ENCODE results near the gene FADS6. TPM values are rescaled to one million over a fixed set of nuclear protein-coding genes. Genes with fewer than 3 reads are reported as not detected.

Gene FADS6
- total RNA-seq, 2 experiments from 2014 or later = not detected

DNA sequence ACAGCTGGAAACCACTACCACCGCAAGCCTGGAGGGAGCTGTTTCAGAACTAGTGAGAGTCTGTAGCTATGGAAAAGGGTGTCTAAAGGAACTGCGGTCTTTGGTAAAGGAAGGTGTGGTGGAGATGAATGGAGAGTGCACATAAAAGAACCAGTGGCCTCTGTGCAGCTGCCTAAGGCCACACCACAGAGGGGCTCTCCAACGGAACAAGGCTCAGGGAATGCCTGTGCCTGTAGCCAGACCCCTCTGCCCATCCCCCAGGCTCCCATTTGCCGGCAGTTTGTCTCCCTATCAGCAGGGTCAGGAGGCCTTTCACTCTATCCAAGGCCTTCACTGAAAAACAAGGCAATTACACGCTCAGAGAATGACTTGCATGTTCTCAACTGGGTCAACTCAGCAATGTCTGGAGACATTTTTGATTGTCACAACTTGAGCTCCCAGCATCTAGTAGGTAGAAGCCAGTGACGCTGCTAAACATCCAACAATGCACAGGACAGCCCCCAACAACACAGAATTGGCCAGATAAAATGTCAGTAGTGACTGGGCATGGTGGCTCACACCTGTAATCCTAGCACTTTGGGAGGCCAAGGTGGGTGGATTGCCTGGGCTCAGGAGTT, 17.3 kb downstream of the FADS6 start:
- H3K27me3 Mint-ChIP-seq = no peaks in the 10 kb centered on the region
- no peaks in the 10 kb centered on the region for H3K9me3 Mint-ChIP-seq
- H3K27ac Mint-ChIP-seq = no peak overlapping the region
- peak overlapping the region; percentile 4 for H3K4me3 Mint-ChIP-seq
- H3K9me3 ChIP-seq (ENCODE audit: control insufficient read depth in 1 of 2, insufficient read depth in 1 of 2, low read length in 2 of 2) = no peaks in the 10 kb centered on the region
- DNase-seq = no peak
- H3K36me3 ChIP-seq (ENCODE audit: insufficient read depth, low read length) = no peaks in the 10 kb centered on the region
- POLR2A ChIA-PET = no interaction called here
- TF ChIP-seq, protein P1, sequence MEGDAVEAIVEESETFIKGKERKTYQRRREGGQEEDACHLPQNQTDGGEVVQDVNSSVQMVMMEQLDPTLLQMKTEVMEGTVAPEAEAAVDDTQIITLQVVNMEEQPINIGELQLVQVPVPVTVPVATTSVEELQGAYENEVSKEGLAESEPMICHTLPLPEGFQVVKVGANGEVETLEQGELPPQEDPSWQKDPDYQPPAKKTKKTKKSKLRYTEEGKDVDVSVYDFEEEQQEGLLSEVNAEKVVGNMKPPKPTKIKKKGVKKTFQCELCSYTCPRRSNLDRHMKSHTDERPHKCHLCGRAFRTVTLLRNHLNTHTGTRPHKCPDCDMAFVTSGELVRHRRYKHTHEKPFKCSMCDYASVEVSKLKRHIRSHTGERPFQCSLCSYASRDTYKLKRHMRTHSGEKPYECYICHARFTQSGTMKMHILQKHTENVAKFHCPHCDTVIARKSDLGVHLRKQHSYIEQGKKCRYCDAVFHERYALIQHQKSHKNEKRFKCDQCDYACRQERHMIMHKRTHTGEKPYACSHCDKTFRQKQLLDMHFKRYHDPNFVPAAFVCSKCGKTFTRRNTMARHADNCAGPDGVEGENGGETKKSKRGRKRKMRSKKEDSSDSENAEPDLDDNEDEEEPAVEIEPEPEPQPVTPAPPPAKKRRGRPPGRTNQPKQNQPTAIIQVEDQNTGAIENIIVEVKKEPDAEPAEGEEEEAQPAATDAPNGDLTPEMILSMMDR (IDR thresholded peaks at IDR 0.05) = no peak
- CTCF ChIA-PET = no interaction called here
- intact Hi-C loops (cut with DNase I, micrococcal nuclease) = loop anchor here in 1 of 2 experiments (5.0 kb wide), 1 partner anchor 791 kb away; the partner anchor contains the start of genes RECQL5 and SAP30BP
- no peak for ATAC-seq (ENCODE audit: poor library complexity)
- H3K4me3 ChIP-seq (ENCODE audit: low read length) = no peak overlapping the region
- H3K27ac ChIP-seq (ENCODE audit: low read depth in 1 of 2, low read length in 2 of 2) = no peak overlapping the region
- peaks cover 25% of the 10 kb centered on the region for H3K4me1 ChIP-seq (ENCODE audit: insufficient read depth, low read length)
- H3K36me3 Mint-ChIP-seq (ENCODE audit: low read depth) = peaks cover 5% of the 10 kb centered on the region
- H3K27me3 ChIP-seq (ENCODE audit: control insufficient read depth in 1 of 2, insufficient read depth in 2 of 2, low read length in 2 of 2) = no peaks in the 10 kb centered on the region
- H3K4me1 Mint-ChIP-seq (ENCODE audit: low read depth) = peaks cover 23% of the 10 kb centered on the region

DNA sequence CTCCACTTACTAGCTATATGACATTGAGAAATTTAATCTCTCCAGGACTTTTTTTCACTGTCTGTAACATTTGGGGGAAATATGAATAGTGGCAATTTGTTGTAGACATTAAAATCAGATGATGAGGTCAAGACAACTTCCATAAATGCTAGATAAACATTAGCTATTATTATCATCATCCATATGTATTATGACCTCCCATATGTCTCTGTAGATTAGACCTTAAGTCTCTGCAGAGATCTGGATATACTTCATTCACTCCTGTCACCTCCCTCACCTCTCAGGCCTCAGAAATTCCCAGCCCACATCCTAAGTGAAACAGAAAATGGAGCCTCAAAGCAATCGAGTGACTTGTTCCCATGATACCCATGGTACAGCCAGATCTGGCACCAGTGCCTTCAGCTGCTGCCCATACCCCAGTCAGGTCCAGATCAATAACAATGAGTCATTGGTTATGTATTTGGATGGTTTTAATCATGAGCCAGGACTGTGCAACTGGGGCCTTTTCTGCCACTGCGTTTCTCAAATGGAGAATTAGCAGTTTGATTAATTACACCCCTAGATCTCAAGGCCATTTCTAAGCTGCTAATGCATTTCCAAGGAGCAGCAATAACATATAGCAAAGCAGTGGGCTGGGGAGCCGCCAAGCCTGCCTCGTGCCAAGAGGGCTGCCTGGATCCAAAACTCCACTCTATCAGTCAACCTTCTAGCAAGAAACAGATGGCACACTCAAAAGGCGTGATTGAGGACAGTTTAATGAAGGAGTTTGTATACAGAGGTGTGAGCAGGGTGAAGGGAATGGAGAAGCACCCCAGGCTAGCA, 18.1 kb downstream of the FADS6 start:
- Histone ChIP-seq H3K27ac (ENCODE audit: low read depth in 1 of 2, low read length in 2 of 2) (no peak overlapping the region), H3K4me1 (ENCODE audit: insufficient read depth, low read length) (peaks cover 25% of the 10 kb centered on the region), H3K36me3 (ENCODE audit: insufficient read depth, low read length) (no peaks in the 10 kb centered on the region), H3K4me3 (ENCODE audit: low read length) (no peak overlapping the region), H3K9me3 (ENCODE audit: control insufficient read depth in 1 of 2, insufficient read depth in 1 of 2, low read length in 2 of 2) (no peaks in the 10 kb centered on the region), H3K27me3 (ENCODE audit: control insufficient read depth in 1 of 2, insufficient read depth in 2 of 2, low read length in 2 of 2) (no peaks in the 10 kb centered on the region)
- peaks cover 24% of the 10 kb centered on the region for H3K4me1 Mint-ChIP-seq (ENCODE audit: low read depth)
- no peaks in the 10 kb centered on the region for H3K27me3 Mint-ChIP-seq
- TF ChIP-seq, protein P1 (IDR thresholded peaks at IDR 0.05) = no peak
- no peaks in the 10 kb centered on the region for H3K9me3 Mint-ChIP-seq
- H3K27ac Mint-ChIP-seq = no peak overlapping the region
- peaks cover 5% of the 10 kb centered on the region for H3K36me3 Mint-ChIP-seq (ENCODE audit: low read depth)
- intact Hi-C loops (cut with DNase I, micrococcal nuclease) = loop anchor here in 1 of 2 experiments (5.0 kb wide), 1 partner anchor 792 kb away; the partner anchor contains the start of genes RECQL5 and SAP30BP
- ATAC-seq (ENCODE audit: poor library complexity) (no peak), DNase-seq (no peak)
- peak overlapping the region; percentile 4 for H3K4me3 Mint-ChIP-seq
- POLR2A ChIA-PET = no interaction called here
- CTCF ChIA-PET = no interaction called here

DNA sequence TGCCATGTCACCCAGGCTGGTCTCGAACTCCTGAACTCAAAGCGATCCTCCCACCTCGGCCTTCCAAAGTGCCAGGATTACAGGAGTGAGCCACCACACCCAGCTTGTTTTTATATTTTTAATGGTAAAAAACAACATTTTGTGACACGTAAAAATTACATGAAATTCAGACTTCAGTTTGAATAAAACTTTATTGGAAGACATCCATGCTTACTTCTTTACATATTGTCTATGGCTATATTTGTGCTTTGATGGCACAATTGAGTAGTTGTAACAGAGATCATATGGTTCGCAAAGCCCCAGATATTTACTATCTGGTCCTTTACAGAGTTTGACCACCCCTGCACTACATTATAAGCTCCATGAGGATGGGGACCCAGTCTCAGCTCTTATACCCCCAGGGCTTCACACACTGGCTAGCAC, 18.8 kb downstream of the FADS6 start:
- Histone ChIP-seq H3K27ac (ENCODE audit: low read depth in 1 of 2, low read length in 2 of 2) (no peak overlapping the region), H3K4me1 (ENCODE audit: insufficient read depth, low read length) (peaks cover 25% of the 10 kb centered on the region), H3K4me3 (ENCODE audit: low read length) (no peak overlapping the region), H3K9me3 (ENCODE audit: control insufficient read depth in 1 of 2, insufficient read depth in 1 of 2, low read length in 2 of 2) (no peaks in the 10 kb centered on the region), H3K36me3 (ENCODE audit: insufficient read depth, low read length) (peaks cover 2% of the 10 kb centered on the region), H3K27me3 (ENCODE audit: control insufficient read depth in 1 of 2, insufficient read depth in 2 of 2, low read length in 2 of 2) (no peaks in the 10 kb centered on the region)
- peaks cover 5% of the 10 kb centered on the region for H3K36me3 Mint-ChIP-seq (ENCODE audit: low read depth)
- DNase-seq (no peak), ATAC-seq (ENCODE audit: poor library complexity) (no peak)
- no peaks in the 10 kb centered on the region for H3K9me3 Mint-ChIP-seq
- peak overlapping the region; percentile 92 for H3K27ac Mint-ChIP-seq
- intact Hi-C loops (cut with DNase I, micrococcal nuclease) = loop anchor here in 1 of 2 experiments (5.0 kb wide), 3 partner anchors 97 to 793 kb away; partner anchors contain the start of genes GGA3, MRPS7, NAT9 and RECQL5
- TF ChIP-seq, protein P1 (IDR thresholded peaks at IDR 0.05) = no peak
- peaks cover 24% of the 10 kb centered on the region for H3K4me1 Mint-ChIP-seq (ENCODE audit: low read depth)
- peak overlapping the region; percentile 14 for H3K4me3 Mint-ChIP-seq
- ChIA-PET CTCF (interaction anchor here (0.8 kb wide), 1 partner anchor 32 kb away, joined by 3 read pairs; no protein-coding TSS in a partner anchor), POLR2A (interaction anchor here (1.7 kb wide), 1 partner anchor 138 kb away, joined by 6 read pairs; the partner anchor contains the start of gene MRPL58)
- no peaks in the 10 kb centered on the region for H3K27me3 Mint-ChIP-seq
